M059J (cell line): ENCODE results near the gene FOXK2. TPM values are rescaled to one million over a fixed set of nuclear protein-coding genes. Genes with fewer than 3 reads are reported as not detected.

Experiments used
- DNase-seq: peaks from one replicate; pipeline ENCODE4 v3.0.0-alpha.2; 2012; ENCODE audit warnings: low read depth
- total RNA-seq: library from RNA; depleted of rRNA; stranded (reverse); fragments of >200 nt; shearing (Covaris generic); gene quantifications from 2 replicates; pipeline ENCODE4 v1.2.3, GENCODE V29; 2014; rRNA removed

Gene FOXK2
- 21.4 and 30.7 TPM in 2 replicates for total RNA-seq

DNA sequence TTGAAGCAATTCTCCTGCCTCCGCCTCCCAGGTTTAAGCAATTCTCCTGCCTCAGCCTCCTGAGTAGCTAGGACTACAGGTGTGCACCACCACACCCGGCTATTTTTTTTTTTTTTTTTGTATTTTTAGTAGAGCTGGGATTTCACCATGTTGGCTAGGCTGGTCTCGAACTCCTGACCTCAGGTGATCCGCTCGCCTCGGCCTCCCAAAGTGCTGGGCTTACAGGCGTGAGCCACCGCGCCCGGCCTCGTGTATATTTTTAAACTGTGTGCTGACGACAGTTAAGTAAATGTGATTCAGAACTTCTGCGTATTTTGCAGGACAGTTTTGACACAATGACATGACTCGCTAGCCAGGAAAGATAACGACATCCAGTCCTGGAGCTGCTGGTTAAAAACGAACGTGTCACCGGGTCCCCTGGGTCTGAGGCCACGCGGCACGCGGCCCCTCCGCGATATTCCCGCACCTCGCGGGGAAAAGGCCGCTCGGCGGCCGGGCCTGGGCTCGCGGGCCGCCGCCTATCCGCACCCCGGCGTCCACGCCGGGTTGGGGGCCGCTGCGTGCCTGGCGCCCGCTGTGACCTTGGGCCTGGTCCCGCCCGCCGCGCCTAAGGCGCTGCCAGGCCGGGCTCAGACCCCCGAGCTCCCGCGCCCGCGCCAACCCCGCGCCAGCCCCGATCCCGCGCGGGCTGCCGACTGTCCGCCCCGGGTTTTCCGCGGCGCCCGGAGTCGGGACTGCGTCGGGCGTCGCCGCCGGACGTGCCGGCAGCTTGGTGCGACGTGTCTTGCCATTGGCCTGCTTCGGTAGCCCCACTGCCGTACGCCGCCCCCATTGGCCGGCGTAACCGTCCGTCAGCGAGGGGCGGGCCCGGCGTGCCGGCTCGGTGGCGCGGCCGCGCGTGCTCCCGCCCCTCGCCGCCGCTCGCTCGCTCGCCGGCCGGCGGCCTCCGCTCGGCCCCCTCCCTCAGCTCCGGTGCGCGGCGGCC, at the start of gene FOXK2:
FOXK2 (plus strand) TSS at position 907 of the 985 bp plus-strand sequence. CDS start 157 bp downstream, outside the sequence.
- peak; percentile 88 for DNase-seq

DNA sequence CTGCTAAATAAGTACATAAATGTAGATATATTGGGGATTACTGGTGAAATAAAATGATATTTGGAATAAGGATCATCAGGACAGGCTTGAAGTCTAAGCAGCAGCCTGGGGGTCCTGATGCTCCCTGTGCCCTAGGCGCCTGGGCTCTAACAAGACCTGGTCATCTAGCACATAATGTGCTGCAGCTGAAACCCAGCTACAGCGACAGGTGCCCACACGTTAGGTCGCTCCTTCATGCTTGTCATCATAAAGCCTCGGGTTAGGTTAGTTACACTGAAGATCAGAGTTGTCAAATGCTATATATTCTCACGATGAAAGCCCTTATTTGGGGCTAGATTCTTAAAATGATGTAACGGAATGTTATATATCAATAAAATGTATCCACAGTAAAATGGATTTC, 49.5 kb upstream of the FOXK2 start:
- DNase-seq = no peak

GRCh38 chr17:82474223-82475010, 45.1 kb upstream of the FOXK2 start:
- DNase-seq = no peak

GRCh38 chr17:82475458-82475857, 44.1 kb upstream of the FOXK2 start:
- DNase-seq = no peak

- no peak for DNase-seq
Observed at GRCh38 chr17:82477934-82478333, 41.6 kb upstream of the FOXK2 start.

GRCh38 chr17:82479602-82480001, 39.9 kb upstream of the FOXK2 start:
- no peak for DNase-seq

- DNase-seq = no peak
Observed at GRCh38 chr17:82480318-82480717, 39.2 kb upstream of the FOXK2 start.

GRCh38 chr17:82483204-82483660, 36.3 kb upstream of the FOXK2 start:
- DNase-seq = no peak

- DNase-seq = no peak
Observed at GRCh38 chr17:82483836-82484235, 35.7 kb upstream of the FOXK2 start.

DNA sequence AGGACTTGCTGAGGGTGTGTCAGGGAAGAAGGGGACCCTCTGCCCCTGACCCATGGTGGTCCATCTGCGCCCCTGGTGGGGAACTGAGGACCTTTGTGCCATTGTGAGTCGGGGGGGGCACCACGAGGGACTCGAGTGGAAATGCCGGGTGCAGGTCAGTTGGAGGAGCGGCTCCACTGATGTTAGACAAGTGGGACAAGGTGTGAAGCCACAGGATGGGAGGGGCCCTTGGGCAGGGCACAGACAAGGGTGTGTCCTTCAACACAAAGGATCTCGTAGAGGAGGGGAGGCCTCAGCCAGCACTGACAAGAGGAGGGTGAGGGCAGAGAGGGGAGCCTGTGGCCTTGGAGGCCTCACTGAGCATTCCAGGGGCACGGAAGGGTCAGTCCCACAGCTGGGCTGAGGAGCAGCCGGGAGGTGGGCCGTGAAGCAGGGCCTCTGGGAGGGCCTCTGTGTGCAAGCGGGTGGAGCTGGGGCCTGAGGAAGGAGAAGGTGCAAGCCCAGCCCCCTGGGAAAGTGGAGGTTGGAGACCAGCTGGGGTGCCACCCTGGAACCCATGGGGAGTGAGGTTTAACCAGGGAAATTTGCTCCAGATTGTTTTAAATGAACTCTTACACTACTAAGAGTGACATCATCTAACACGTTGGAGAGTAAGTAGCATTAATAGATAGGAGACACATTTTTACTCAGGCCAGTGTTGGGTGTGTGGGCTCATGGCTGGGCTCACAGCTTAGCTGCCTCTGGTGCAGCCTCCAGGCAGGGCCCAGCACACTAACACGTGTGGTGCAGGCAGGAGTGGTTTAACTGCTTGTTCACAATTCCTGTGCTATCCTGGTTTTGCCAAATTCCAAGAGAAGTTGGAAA, 33.1 kb upstream of the FOXK2 start:
- no peak for DNase-seq

DNA sequence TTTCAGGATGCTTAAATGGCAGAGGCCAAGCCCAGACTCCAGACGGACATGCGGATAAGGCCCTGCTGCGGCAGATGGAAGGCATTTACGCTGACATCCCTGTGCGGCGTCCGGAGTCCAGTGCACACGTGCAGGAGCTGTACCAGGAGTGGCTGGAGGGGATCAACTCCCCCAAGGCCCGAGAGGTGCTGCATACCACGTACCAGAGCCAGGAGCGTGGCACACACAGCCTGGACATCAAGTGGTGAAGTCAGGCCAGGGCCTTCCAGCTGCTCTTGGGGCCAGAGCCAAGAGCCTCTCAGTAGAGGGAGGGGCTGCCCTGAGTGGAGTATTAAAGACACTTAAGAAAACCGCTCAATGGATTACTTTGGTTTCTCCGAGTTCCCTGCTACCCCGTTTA, 31.6 kb upstream of the FOXK2 start:
- no peak for DNase-seq

GRCh38 chr17:82489117-82489516, 30.4 kb upstream of the FOXK2 start:
- peak; percentile 55 for DNase-seq

GRCh38 chr17:82489851-82490511, 29.6 kb upstream of the FOXK2 start:
- DNase-seq = no peak

DNA sequence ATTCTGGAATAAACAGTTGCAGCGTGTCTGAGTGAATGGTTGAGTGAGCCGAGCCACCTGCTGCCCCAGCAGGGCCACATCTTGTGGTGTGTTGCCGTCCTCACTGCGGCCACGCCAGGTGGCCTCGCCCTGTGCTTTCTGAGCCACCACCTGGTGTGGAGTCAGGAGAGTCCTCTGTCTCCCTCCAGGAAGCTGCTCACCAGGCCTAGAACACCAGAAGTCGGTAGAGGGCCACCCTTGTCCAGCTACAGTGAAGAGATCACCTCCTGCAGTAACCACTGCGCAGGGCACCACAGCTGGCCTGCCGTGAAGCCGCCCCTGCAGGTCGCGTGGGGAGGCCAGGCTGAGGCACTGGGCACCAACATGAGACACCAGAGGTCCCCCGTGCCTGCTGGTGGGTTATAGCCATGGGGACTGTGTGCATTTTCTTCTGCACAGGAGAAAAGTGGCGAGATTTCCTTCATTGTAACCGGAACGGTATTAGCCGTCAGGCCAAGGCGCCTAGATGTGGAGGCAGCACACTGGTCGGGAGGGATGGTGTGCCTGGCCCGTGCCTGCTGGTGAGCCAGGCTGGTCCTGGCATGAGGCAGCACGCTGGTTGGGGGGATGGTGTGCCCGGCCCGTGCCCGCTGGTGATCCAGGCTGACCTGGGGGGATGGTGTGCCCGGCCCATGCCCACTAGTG, 28.9 kb upstream of the FOXK2 start:
- DNase-seq = no peak

DNA sequence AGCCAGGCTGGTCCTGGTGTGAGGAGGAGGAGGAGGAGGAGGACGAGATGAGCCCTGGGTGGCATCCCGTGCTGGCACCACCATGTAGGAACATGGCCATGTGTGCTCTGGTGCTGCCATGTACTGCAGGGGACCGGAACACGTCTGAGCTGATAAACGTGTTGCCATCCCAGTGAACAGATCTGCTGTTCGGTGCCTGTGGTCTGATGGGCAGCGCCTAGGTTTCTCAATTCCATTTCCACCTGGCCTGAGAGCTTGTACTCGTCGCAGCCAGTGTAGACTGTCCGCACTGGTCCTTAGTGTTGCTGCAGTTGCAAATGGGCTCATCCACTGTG, 28.4 kb upstream of the FOXK2 start:
- DNase-seq = no peak

- no peak for DNase-seq
Observed at GRCh38 chr17:82491533-82491932, 28.0 kb upstream of the FOXK2 start.

- peak; percentile 86 for DNase-seq
Observed at GRCh38 chr17:82492643-82493225, 26.8 kb upstream of the FOXK2 start.

DNA sequence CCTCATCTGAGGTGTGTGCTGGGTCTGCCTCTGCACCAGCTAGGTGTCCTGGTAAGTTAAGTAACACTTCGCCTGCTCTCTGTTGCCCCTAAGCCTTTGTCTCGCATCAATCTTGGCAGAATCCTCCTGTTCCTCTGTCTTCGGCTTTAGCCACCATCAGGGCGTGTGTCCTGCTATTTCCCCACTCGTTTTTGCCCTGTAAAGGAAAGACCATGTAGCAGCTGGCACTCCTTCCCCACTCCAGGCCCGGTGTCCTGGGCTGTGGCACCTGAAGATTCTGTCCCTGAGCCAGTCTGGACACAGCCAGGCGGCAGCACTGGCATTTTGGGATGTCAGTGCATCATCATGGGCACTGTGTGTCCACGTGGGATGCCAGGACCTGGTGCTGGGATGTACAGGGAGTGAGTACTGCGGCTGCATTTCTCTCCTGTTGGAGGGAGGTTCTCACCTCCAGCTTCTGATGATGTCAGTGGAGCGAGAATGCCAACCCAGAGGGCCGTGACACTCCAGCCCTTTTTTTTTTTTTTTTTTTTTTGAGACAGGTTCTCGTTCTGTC, 26.2 kb upstream of the FOXK2 start:
- peak; percentile 45 for DNase-seq

- DNase-seq = peak; percentile 97
Observed at GRCh38 chr17:82494236-82495055, 25.1 kb upstream of the FOXK2 start.
